22Rv1 (cell line): ENCODE results near the gene SLC39A11.
"Not testable (repeated sequence)": the region's sequence is repeated elsewhere in the genome, so short reads cannot be mapped to it uniquely, and the experiment has no call there.

Source experiments
- H3K27ac ChIP-seq: fragments of 450-650 bp; 2 replicates; pipeline ENCODE4 v1.5.1; 2017
- CTCF ChIP-seq: fragments of 450-650 bp; IDR thresholded peaks from 2 replicates; pipeline ENCODE4 v1.5.1; 2017; ENCODE audit warnings: mild to moderate bottlenecking
- ZFX ChIP-seq: fragments of 450-650 bp; IDR thresholded peaks from 2 replicates; pipeline ENCODE4 v1.6.1; 2017; ENCODE audit warnings: antibody characterized with exemption, borderline replicate concordance

Gene SLC39A11

GRCh38 chr17:72642720-72643119, 449.8 kb downstream of the SLC39A11 start:
- no peak for TF ChIP-seq CTCF
- TF ChIP-seq ZFX = no peak
- H3K27ac ChIP-seq = no peak overlapping the region

- peak overlapping the region; percentile 33 for H3K27ac ChIP-seq
- TF ChIP-seq CTCF (no peak), ZFX (no peak)
These were observed 451.9 kb downstream of the SLC39A11 start for GRCh38 chr17:72640415-72641165.

- H3K27ac ChIP-seq = peak overlapping the region; percentile 33; the same call in 1 of the 2 replicates
- TF ChIP-seq CTCF (no peak), ZFX (no peak)
These were observed 452.8 kb downstream of the SLC39A11 start for GRCh38 chr17:72639711-72640110.

- H3K27ac ChIP-seq = not testable (repeated sequence)
These were observed 453.6 kb downstream of the SLC39A11 start for GRCh38 chr17:72638932-72639331.

- no peak for TF ChIP-seq CTCF
- no peak for TF ChIP-seq ZFX
- peak overlapping the region; percentile 72; the same call in 1 of the 2 replicates for H3K27ac ChIP-seq
These were observed 457.4 kb downstream of the SLC39A11 start for GRCh38 chr17:72635034-72635635.

- H3K27ac ChIP-seq = peak overlapping the region; percentile 72; the same call in 1 of the 2 replicates
- TF ChIP-seq ZFX (no peak), CTCF (no peak)
These were observed 457.9 kb downstream of the SLC39A11 start for GRCh38 chr17:72634621-72635020.

- H3K27ac ChIP-seq = peak overlapping the region; percentile 72
- TF ChIP-seq CTCF (no peak), ZFX (no peak)
These were observed 460.4 kb downstream of the SLC39A11 start for GRCh38 chr17:72631949-72632684.
